ENCODE results near the gene SIAH1. TPM values are rescaled to one million over a fixed set of nuclear protein-coding genes. Genes with fewer than 3 reads are reported as not detected.

Gene SIAH1
- total and polyA plus RNA-seq, 2 experiments from 2014 or later, result 26.9 to 46.4 TPM

DNA sequence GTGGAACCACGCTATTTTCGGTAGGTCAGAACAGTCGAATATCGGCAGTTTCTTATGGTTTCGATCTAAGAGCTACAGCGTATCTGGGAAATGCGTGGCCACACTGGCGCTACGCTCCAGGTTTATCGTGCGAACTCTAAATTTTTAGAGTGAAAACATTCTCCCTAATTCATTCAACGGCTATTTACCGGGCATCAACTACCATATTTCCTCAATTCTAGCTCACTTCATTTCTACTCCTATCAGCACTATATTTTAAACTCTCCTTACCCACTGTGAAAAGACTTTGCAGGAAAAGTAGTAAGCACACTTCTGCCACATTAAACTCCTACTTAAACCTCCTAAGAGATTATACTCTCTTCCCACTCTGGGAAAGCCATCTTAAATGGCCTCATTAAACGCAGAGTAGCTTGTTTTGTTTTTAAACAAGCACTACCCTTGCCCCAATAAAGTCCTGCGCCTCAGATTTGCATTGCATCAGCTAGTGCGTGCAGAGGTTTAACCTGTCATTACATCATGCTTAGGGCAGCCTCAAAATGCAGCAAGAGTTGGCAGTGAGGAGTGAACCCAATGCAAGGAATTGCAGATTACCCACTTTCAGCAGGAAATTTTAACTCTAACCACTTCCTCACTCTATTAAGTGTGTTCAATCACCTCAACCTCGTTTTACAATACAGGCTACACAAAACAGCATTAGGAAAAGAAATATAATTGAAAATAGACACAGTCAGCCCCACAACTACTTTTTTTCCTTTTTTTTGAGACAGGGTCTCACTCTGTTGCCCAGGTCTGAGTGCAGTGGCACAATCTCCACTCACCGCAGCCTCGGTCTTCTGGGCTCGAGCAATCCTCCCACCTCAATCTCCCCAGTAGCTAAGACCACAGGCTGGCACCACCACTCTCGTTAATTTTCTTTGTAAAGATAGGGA, 18.8 kb downstream of the SIAH1 start:
- TF ChIP-seq, protein P1, sequence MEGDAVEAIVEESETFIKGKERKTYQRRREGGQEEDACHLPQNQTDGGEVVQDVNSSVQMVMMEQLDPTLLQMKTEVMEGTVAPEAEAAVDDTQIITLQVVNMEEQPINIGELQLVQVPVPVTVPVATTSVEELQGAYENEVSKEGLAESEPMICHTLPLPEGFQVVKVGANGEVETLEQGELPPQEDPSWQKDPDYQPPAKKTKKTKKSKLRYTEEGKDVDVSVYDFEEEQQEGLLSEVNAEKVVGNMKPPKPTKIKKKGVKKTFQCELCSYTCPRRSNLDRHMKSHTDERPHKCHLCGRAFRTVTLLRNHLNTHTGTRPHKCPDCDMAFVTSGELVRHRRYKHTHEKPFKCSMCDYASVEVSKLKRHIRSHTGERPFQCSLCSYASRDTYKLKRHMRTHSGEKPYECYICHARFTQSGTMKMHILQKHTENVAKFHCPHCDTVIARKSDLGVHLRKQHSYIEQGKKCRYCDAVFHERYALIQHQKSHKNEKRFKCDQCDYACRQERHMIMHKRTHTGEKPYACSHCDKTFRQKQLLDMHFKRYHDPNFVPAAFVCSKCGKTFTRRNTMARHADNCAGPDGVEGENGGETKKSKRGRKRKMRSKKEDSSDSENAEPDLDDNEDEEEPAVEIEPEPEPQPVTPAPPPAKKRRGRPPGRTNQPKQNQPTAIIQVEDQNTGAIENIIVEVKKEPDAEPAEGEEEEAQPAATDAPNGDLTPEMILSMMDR (IDR thresholded peaks at IDR 0.05; ENCODE audit: low read depth, low read length), result no peak
- Histone ChIP-seq H3K4me1 (ENCODE audit: low read depth) (peaks cover 12% of the 10 kb centered on the region), H3K27ac (peak overlapping the region; percentile 57), H3K9me3 (ENCODE audit: low read depth) (no peaks in the 10 kb centered on the region), H3K36me3 (no peaks in the 10 kb centered on the region), H3K27me3 (no peaks in the 10 kb centered on the region), H3K4me3 (peak overlapping the region; percentile 67)
- DNase-seq (ENCODE audit: low read depth in 1 of 2, low spot score in 1 of 2), result peak; percentile 39 to 95

DNA sequence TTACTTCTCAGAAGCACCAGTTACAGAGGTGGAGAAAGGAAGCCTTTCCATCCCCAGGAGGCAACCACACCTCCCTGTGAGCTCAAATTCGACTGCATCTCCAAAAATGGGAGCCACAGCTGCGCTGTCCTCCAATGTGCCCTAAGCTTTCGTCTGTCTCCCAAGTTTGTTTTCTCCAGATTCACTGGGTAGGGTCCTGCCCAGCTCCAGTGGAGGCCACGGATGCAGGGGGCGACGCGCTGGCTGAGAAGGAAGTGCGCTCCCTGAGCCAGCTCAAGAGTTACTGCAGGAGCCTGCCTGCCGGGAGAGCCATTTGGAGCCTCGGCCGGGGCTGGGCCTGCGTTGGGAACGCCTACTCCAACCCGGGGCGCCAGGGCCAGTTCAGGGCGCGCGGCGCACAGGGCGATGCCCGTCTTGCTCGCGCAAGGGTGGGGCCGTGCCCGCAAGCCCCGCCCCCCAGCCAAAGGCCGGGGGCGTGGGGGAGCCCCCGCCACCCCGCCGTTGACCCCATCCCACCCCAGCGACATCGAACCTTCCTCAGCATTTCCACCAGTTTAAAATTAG, 19.5 kb downstream of the SIAH1 start:
- peak overlapping the region; percentile 80 for H3K27ac ChIP-seq
- no peaks in the 10 kb centered on the region for H3K9me3 ChIP-seq (ENCODE audit: low read depth)
- peak overlapping the region; percentile 67 for H3K4me3 ChIP-seq
- peaks cover 12% of the 10 kb centered on the region for H3K4me1 ChIP-seq (ENCODE audit: low read depth)
- no peaks in the 10 kb centered on the region for H3K36me3 ChIP-seq
- TF ChIP-seq, protein P1 (IDR thresholded peaks at IDR 0.05; ENCODE audit: low read depth, low read length), result peak; percentile 16
- no peaks in the 10 kb centered on the region for H3K27me3 ChIP-seq
- peak; percentile 92 to 94 for DNase-seq (ENCODE audit: low read depth in 1 of 2, low spot score in 1 of 2)

DNA sequence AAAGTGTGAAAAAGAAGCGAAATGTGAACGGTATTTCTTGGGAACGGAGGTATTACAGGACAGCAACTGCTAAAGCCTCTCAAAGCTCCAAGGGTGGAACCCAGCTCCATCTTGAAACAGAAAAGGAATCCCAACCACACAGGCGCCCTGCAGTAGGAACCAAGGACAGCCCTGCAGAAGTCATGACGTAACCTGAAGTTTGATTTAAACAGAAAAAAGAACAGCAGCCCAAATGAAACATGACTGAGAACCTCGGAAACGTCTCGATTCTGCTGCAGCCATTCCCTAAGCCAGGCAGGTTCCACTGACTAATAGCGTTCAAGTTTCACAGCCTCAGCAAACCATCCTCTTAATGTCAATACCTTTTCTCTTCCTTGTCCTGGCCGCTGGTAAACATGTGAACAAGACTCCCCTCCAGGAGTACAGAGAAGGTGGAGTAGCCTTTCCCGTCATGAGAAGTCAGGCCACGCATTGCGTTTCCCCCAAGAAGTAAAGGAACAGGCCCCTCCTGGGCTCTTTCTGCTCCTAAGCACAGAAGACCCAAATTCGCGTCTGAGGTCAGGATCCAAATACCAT, 20.1 kb downstream of the SIAH1 start:
- Histone ChIP-seq H3K4me3 (peak overlapping the region; percentile 67), H3K27ac (peak overlapping the region; percentile 80), H3K27me3 (no peaks in the 10 kb centered on the region), H3K36me3 (no peaks in the 10 kb centered on the region), H3K9me3 (ENCODE audit: low read depth) (no peaks in the 10 kb centered on the region), H3K4me1 (ENCODE audit: low read depth) (peaks cover 12% of the 10 kb centered on the region)
- no peak for DNase-seq (ENCODE audit: low read depth in 1 of 2, low spot score in 1 of 2)
- TF ChIP-seq, protein P1 (IDR thresholded peaks at IDR 0.05; ENCODE audit: low read depth, low read length), result no peak

DNA sequence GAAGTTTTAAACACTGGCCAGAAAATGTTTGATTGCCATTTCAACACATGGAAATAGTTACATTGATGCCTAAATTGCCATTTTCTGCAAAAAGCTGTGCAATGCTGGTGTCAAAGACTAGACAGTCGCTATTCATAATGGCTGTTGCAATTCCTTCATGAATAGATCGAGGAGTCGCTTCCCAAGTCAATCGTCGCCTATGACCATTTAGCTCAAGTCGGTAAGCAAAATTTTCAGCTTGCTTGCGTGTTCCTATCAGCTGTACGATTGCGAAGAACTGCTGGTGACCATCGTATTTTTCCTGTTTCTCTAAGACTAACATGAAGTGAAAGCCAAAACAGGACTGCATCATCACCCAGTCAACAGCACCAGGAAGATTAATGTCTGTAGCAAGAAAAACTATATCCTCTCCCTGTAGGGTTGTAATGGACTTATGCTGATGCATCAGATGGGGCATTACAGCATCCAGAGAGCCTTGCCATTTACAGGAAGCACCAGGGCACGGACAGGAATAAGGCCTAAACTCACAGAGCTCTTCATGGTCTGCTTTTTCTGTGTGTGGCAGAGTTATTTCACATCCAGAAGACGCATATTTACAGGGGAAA, 23.6 kb downstream of the SIAH1 start:
- TF ChIP-seq, protein P1 (IDR thresholded peaks at IDR 0.05; ENCODE audit: low read depth, low read length), result no peak
- no peak for DNase-seq (ENCODE audit: low read depth in 1 of 2, low spot score in 1 of 2)
- no peaks in the 10 kb centered on the region for H3K27me3 ChIP-seq
- H3K27ac ChIP-seq, result no peak overlapping the region
- H3K4me3 ChIP-seq, result no peak overlapping the region
- peaks cover 12% of the 10 kb centered on the region for H3K4me1 ChIP-seq (ENCODE audit: low read depth)
- no peaks in the 10 kb centered on the region for H3K9me3 ChIP-seq (ENCODE audit: low read depth)
- H3K36me3 ChIP-seq, result no peaks in the 10 kb centered on the region

DNA sequence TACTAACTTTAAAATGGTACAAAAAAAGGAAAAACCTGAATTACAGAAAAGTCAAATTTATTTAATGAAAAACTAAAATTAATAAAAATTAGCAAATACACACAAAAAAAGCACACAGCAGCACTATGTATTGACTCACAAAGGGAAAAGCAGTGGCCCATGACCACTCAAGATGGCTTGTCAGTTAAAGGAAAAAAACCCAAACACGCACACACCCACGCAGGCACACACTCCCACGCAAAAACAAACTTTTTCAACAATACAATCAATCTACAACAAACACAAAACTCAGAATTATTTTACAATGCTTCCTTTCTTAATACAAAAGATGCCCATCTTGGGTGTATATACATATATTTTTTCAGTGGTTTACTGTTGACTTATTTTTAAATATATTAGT, 24.2 kb downstream of the SIAH1 start:
- Histone ChIP-seq H3K27ac (no peak overlapping the region), H3K27me3 (no peaks in the 10 kb centered on the region), H3K9me3 (ENCODE audit: low read depth) (no peaks in the 10 kb centered on the region), H3K36me3 (no peaks in the 10 kb centered on the region), H3K4me3 (no peak overlapping the region), H3K4me1 (ENCODE audit: low read depth) (peaks cover 12% of the 10 kb centered on the region)
- DNase-seq (ENCODE audit: low read depth in 1 of 2, low spot score in 1 of 2), result no peak
- TF ChIP-seq, protein P1 (IDR thresholded peaks at IDR 0.05; ENCODE audit: low read depth, low read length), result no peak

Measured in cardiac muscle cell (in vitro differentiated cells and primary cell).